Measurements from ENCODE around the gene IL4.

Gene IL4

DNA sequence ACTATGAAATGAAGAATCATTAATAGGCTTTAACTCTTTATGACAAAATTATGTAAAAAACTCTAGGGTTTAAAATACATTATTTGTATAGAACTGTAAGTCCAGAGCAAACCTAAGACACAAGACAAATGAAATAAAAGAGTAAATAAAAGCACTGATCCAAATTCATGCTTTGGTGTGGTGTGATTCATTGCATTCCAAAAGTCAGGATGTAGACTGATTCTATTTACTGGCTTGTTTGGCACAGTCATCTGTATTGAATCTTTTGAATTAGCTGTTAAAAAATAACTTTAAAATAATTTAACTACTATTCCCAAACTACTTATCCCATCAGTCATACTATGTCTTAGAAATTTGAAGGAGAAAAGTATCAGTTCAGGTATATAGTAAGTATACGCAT, 31.1 kb downstream of the IL4 start:
- TF ChIP-seq, protein P1, sequence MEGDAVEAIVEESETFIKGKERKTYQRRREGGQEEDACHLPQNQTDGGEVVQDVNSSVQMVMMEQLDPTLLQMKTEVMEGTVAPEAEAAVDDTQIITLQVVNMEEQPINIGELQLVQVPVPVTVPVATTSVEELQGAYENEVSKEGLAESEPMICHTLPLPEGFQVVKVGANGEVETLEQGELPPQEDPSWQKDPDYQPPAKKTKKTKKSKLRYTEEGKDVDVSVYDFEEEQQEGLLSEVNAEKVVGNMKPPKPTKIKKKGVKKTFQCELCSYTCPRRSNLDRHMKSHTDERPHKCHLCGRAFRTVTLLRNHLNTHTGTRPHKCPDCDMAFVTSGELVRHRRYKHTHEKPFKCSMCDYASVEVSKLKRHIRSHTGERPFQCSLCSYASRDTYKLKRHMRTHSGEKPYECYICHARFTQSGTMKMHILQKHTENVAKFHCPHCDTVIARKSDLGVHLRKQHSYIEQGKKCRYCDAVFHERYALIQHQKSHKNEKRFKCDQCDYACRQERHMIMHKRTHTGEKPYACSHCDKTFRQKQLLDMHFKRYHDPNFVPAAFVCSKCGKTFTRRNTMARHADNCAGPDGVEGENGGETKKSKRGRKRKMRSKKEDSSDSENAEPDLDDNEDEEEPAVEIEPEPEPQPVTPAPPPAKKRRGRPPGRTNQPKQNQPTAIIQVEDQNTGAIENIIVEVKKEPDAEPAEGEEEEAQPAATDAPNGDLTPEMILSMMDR (IDR thresholded peaks at IDR 0.05; ENCODE audit: low read depth, low read length, missing control alignments): no peak
- no peak overlapping the region for H3K4me3 ChIP-seq (ENCODE audit: low read depth, low read length)
- no peak for DNase-seq (ENCODE audit: low read depth)

DNA sequence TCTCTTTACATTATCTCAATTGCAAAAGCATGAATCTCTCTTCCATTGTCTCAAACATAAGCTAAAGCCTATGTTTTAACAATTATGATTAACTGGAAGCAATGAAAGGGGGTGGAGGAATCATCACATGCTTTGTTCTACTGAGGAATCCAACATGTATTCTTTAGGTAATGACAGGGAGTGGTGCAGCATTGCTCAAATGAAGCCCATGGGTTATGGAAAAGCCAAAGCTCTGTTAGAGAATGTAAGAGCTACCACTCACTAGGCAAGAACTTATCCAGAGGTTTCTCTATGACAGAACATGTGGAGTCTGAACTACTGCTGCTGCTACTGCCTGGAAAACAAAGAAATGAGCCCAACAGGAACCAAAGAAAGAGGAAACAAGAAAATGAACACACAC, 34.9 kb downstream of the IL4 start:
- no peak for DNase-seq (ENCODE audit: low read depth)
- no peak overlapping the region for H3K4me3 ChIP-seq (ENCODE audit: low read depth, low read length)
- TF ChIP-seq, protein P1 (IDR thresholded peaks at IDR 0.05; ENCODE audit: low read depth, low read length, missing control alignments): no peak

DNA sequence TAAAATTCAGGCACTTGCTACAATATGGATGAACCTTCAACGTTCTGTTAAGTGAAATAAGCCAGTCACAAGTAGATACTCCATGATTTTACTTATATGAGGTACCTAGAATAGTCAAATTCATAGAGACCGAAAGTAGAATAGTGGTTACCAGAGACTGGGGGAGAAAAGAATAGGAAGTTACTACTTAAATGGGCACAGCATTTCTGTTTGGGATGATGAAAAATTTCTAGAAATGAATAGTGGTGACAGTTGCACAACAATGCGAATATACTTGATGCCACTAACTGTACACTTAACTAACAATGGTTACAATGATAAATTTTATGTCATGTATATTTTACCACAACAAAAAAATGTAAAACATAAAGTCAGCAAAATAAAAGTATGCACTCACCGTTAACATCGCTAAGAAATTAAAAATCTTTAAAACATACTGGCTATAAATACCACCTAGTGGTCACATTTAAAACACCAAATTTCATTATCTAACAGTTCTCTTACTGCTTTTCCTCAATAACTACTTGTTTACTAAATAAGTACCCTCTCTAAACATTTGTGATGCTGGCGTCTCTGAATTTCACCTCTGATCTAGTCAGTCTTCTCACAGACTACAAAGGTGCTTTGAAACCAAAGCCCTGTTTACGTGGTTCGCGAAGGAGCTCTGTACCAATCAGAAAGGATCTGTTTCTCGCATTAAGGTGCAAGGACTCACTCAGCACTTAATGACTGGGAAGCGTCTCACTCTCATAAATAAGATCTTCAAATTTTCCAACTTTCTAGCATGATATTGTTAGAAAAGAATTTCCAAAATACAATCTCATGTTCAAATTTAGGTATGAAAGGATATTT, 40.9 kb downstream of the IL4 start:
- TF ChIP-seq, protein P1 (IDR thresholded peaks at IDR 0.05; ENCODE audit: low read depth, low read length, missing control alignments): peak; percentile 5
- no peak overlapping the region for H3K4me3 ChIP-seq (ENCODE audit: low read depth, low read length)
- DNase-seq (ENCODE audit: low read depth): no peak

DNA sequence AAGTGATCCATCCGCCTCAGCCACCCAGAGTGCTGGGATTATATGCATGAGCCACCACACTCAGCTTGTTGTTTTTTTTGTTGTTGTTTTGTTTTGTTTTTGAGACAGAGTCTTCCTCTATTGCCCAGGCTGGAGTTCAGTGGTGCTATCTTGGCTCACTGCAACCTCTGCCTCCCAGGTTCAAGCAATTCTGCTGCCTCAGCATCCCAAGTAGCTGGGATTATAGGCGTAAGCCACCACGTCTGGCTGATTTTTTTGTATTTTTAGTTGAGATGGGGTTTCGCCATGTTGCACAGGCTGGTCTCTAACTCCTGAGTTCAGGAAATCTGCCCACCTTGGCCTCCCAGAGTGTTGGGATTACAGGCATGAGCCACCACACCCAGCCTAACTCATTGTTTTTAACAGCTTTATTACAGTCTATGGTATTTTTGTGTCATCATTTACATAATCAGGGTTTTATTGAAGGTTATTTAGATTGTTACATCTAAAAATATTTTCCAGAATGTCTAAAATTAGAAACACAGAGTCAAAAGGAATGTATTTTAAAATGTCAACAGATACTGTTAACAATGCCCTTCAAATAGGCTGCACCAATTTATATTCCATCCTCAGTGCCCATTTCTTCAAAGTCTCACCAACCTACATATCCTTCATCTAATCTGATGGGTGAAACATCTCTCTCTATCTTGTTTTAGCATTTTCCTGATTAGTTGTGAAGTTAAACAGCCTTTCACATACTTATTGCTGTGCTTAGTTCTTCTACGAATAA, 44.9 kb downstream of the IL4 start:
- TF ChIP-seq, protein P1 (IDR thresholded peaks at IDR 0.05; ENCODE audit: low read depth, low read length, missing control alignments): no peak
- H3K4me3 ChIP-seq (ENCODE audit: low read depth, low read length): no peak overlapping the region
- DNase-seq (ENCODE audit: low read depth): no peak

DNA sequence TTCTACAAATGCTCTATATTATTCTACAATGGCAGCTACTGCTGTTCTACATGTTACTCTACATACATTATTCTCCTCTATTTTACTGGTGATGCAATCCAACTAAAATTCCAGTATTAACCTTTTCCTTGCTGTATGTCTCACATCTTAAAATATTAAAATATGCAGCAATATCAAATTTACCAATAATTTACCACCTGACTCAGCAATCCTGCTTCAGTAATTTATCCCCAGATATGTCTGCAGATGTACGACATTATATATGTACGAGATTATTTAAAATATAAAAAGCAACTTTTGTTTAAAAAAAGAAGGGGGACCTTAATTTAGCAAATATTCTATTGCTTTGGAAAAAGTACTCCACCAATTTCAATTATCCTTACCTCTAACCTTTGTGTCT, 52.0 kb downstream of the IL4 start:
- no peak for DNase-seq (ENCODE audit: low read depth)
- TF ChIP-seq, protein P1 (IDR thresholded peaks at IDR 0.05; ENCODE audit: low read depth, low read length, missing control alignments): no peak

DNA sequence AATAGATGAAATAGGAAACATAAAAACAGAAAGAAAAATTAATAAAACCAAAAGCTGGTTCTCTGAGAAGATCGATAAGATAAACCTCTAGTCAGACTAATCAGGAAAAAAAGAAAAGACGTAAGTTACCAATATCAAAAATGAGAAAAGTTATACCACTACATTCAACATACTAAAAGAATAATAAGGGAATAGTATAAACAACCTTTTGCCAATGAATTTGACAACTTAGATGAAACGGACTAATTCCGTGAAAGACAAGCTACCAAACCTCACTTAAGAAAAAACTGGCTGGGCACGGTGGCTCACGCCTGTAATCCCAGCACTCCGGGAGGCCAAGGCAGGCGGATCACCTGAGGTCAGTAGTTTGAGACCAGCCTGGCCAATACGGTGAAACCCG, 56.1 kb downstream of the IL4 start:
- no peak for DNase-seq (ENCODE audit: low read depth)
- TF ChIP-seq, protein P1 (IDR thresholded peaks at IDR 0.05; ENCODE audit: low read depth, low read length, missing control alignments): no peak

More for the DNA sequence above, 52.0 kb downstream of the IL4 start:
- H3K4me3 ChIP-seq (ENCODE audit: low read depth, low read length): no peak overlapping the region

More for the DNA sequence above, 56.1 kb downstream of the IL4 start:
- no peak overlapping the region for H3K4me3 ChIP-seq (ENCODE audit: low read depth, low read length)
